Tibial artery (tissue), 4 donors: Measurements from ENCODE around the gene TTC21A.

Source experiments
- DNase-seq, 2 donors: peaks; one replicate each; pipeline ENCODE4 v3.0.0-alpha.2; 2019
- H3K27ac ChIP-seq, 2 donors: fragments of 200-600 bp; sonication (generic) in 1 of 2; 1 replicate in 1 of 2; 2 replicates in 1 of 2; pipeline ENCODE4 v1.5.1; 2018 to 2019; ENCODE audit warnings: mild to moderate bottlenecking in 1 of 2
- H3K27me3 ChIP-seq, 2 donors: fragments of 200-600 bp; sonication (generic) in 1 of 2; one replicate each; pipeline versions ENCODE4 v1.5.1 to v1.6.0; 2016 to 2019
- H3K36me3 ChIP-seq, 3 donors: fragments of 200-600 bp; sonication (generic) in 2 of 3; one replicate each; pipeline ENCODE4 v1.5.1; 2016 to 2019; ENCODE audit warnings: mild to moderate bottlenecking in 2 of 3
- H3K4me1 ChIP-seq, 4 donors: fragments of 200-600 bp; sonication (generic) in 2 of 4; 1 replicate in 3 of 4; 2 replicates in 1 of 4; pipeline ENCODE4 v1.5.1; 2016 to 2019
- H3K4me3 ChIP-seq, 2 donors: fragments of 200-600 bp; sonication (generic) in 1 of 2; 1 replicate in 1 of 2; 2 replicates in 1 of 2; pipeline ENCODE4 v1.5.1; 2018 to 2019; ENCODE audit warnings: mild to moderate bottlenecking in 2 of 2
- H3K9me3 ChIP-seq, 3 donors: fragments of 200-600 bp; sonication (generic) in 1 of 3; one replicate each; pipeline ENCODE4 v1.5.1; 2016 to 2019
- intact Hi-C: fragments of 100-400 bp; cut with DNase I; formaldehyde crosslinking; loops from one replicate; pipeline ENCODE4 v1.15.0; 2023; ENCODE audit warnings: low total_unique reads
- TF ChIP-seq, protein P1 (sequence below), 2 experiments: fragments of 200-600 bp in 1 of 2; fragments of 450-650 bp in 1 of 2; IDR thresholded peaks; one replicate each; pipeline ENCODE4 v1.5.1; 2017 to 2019; ENCODE audit warnings: antibody characterized with exemption in 2 of 2, mild to moderate bottlenecking in 1 of 2, moderate library complexity in 1 of 2

Gene TTC21A

DNA sequence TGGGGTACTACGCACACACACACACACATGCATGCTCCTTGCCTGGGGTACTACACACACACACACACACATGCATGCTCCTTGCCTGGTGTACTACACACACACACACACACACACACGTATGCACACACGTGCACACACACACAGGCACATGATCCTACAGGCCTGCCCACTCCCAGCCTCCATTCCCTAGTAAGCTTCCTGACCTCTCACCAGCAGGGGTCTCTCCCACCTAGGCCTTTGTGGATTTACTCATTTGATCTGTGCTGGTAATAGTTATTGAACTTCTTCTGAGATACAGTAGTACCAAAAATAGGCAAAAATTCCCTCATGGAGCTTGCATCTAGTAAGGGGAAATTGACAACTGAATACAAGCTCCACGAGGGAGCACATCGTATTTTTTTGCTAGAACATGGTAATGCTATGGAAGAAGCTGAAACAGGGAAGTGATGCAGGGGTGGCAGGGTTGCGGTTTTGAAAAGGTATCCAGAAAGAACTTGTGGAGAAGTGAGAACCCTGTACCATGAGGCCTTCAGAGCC lies 19.1 kb downstream of the TTC21A start:
- Histone ChIP-seq H3K36me3 (peaks cover 0 to 6% (median 0%) of the 10 kb centered on the region in 3 donors), H3K4me1 (peaks cover 0 to 17% (median 13%) of the 10 kb centered on the region in 4 donors), H3K27ac (no peak overlapping the region), H3K27me3 (no peaks in the 10 kb centered on the region), H3K9me3 (no peaks in the 10 kb centered on the region), H3K4me3 (no peak overlapping the region)
- no peak for DNase-seq
- intact Hi-C loops: loop anchor here (5.0 kb wide), 1 partner anchor 66 kb away; the partner anchor contains the start of gene XIRP1
- TF ChIP-seq, protein P1, sequence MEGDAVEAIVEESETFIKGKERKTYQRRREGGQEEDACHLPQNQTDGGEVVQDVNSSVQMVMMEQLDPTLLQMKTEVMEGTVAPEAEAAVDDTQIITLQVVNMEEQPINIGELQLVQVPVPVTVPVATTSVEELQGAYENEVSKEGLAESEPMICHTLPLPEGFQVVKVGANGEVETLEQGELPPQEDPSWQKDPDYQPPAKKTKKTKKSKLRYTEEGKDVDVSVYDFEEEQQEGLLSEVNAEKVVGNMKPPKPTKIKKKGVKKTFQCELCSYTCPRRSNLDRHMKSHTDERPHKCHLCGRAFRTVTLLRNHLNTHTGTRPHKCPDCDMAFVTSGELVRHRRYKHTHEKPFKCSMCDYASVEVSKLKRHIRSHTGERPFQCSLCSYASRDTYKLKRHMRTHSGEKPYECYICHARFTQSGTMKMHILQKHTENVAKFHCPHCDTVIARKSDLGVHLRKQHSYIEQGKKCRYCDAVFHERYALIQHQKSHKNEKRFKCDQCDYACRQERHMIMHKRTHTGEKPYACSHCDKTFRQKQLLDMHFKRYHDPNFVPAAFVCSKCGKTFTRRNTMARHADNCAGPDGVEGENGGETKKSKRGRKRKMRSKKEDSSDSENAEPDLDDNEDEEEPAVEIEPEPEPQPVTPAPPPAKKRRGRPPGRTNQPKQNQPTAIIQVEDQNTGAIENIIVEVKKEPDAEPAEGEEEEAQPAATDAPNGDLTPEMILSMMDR (IDR thresholded peaks at IDR 0.05): peak; percentile 59 to 72

DNA sequence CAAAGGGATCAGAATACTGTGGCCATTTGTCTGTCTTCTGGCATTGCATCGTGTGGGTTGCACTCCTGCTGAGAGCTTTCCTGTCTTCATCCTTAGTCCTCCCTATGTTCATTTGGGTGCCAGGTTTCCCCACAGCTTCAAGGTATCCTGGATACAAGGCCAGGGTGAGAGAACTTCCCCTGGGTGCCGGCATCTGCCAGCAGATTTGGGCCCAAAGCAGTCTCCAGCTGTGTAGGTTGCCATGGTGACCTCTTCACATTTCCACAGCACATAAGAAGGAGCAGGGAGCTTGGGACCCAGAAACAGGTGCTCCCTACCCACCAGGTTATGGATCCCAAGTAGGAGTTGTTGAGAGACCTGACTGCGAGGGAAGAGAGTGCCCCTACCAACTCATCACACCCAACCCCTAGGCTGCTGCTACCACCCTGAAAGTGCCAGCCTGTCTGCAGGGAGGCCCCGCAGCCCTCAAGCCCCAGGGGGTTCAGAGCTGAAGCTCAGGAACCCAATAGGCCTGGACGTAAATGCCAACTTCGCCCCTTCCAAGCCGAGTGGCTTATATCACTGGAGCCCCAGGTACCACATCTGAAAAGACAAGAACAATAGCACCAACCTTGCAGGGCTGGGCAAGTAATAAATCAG lies 19.9 kb downstream of the TTC21A start:
- TF ChIP-seq, protein P1 (IDR thresholded peaks at IDR 0.05): no peak
- Histone ChIP-seq H3K4me1 (peaks cover 0 to 17% (median 13%) of the 10 kb centered on the region in 4 donors), H3K9me3 (no peaks in the 10 kb centered on the region), H3K27me3 (no peaks in the 10 kb centered on the region), H3K27ac (no peak overlapping the region), H3K36me3 (peaks cover 0 to 6% (median 0%) of the 10 kb centered on the region in 3 donors), H3K4me3 (no peak overlapping the region)
- intact Hi-C loops: loop anchor here (5.0 kb wide), 1 partner anchor 65 kb away; the partner anchor contains the start of gene XIRP1
- DNase-seq: no peak

DNA sequence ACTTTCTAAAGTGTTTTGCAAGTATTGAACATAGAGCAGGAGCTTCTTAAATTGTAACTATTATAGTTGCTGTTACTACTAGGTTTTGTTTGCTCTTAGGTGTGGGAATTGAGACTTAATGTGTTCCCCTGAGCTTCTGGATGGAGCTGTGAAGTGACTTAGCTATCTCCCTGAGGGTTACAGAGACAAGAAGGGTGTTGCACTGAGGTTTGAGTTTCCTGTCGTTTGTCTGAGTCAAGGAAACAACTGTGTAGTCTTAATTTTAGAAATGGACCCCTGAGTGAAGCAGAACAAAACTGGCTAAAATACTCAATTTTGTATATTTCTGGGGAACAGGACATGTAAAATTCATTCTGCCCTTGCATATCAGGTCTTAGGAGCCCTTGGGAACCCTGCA lies 20.4 kb downstream of the TTC21A start:
- H3K4me1 ChIP-seq: peaks cover 0 to 17% (median 13%) of the 10 kb centered on the region in 4 donors
- TF ChIP-seq, protein P1 (IDR thresholded peaks at IDR 0.05): no peak
- no peak for DNase-seq
- H3K36me3 ChIP-seq: peaks cover 0 to 8% (median 0%) of the 10 kb centered on the region in 3 donors
- H3K27ac ChIP-seq: no peak overlapping the region
- intact Hi-C loops: loop anchor here (5.0 kb wide), 1 partner anchor 64 kb away; the partner anchor contains the start of gene XIRP1
- H3K9me3 ChIP-seq: no peaks in the 10 kb centered on the region
- H3K4me3 ChIP-seq: no peak overlapping the region
- no peaks in the 10 kb centered on the region for H3K27me3 ChIP-seq

DNA sequence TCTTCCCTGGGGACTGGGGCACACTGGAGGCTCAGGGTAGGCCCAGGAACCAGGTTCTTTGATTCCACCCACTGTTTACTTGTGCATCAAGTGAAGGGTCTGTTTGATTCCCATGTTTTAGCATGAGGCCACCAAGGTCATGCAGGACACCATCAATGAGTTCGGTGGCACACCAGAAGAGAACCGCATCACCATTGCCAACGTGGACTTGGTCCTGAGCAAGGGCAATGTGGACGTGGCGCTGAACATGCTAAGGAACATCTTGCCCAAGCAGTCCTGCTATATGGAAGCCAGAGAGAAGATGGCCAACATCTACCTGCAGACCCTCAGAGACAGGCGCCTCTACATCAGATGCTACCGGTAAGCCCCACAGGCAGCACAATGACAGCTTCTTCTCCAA lies 21.5 kb downstream of the TTC21A start:
- no peak overlapping the region for H3K27ac ChIP-seq
- peaks cover 0 to 16% (median 0%) of the 10 kb centered on the region in 3 donors for H3K36me3 ChIP-seq
- H3K27me3 ChIP-seq: no peaks in the 10 kb centered on the region
- intact Hi-C loops: loop anchor here (5.0 kb wide), 1 partner anchor 63 kb away; the partner anchor contains the start of gene XIRP1
- no peak for DNase-seq
- H3K4me3 ChIP-seq: no peak overlapping the region
- TF ChIP-seq, protein P1 (IDR thresholded peaks at IDR 0.05): no peak
- no peaks in the 10 kb centered on the region for H3K9me3 ChIP-seq
- peaks cover 0 to 17% (median 13%) of the 10 kb centered on the region in 4 donors for H3K4me1 ChIP-seq

DNA sequence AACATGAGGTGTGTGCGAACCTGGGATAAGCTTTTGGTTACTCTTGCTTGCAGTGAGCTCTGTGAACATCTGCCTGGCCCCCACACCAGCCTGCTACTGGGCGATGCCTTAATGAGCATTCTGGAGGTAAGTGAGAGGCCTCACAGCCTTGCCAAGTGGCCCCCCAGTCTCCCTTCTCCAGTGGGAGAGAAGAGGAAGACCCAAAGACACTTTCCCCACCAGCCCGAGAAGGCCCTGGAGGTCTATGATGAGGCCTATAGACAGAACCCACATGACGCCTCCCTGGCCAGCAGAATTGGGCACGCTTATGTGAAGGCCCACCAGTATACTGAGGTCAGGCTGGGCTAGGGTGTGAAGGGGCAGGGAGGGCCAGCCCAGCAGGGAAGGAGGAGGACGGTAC lies 22.5 kb downstream of the TTC21A start:
- intact Hi-C loops: no loop called here
- Histone ChIP-seq H3K4me1 (peaks cover 0 to 17% (median 13%) of the 10 kb centered on the region in 4 donors), H3K27me3 (no peaks in the 10 kb centered on the region), H3K36me3 (peaks cover 0 to 27% (median 0%) of the 10 kb centered on the region in 3 donors), H3K4me3 (no peak overlapping the region), H3K9me3 (no peaks in the 10 kb centered on the region), H3K27ac (no peak overlapping the region)
- TF ChIP-seq, protein P1 (IDR thresholded peaks at IDR 0.05): no peak
- DNase-seq: peak in 1 of 2 donors; percentile 10
